ENCODE measurements around the gene CFAP20DC. TPM values are rescaled to one million over a fixed set of nuclear protein-coding genes. Genes with fewer than 3 reads are reported as not detected.

The CFAP20DC gene
- total RNA-seq, 1 experiment from 2014 or later, result 2.9 TPM

GRCh38 chr3:58979840-58980239 lies 70.0 kb downstream of the CFAP20DC start:
- no peaks in the 10 kb centered on the region for H3K79me2 ChIP-seq (ENCODE audit: insufficient read depth, low read length)
- ATAC-seq (no peak), DNase-seq (ENCODE audit: low read depth, low spot score) (no peak)
- H3K4me2 ChIP-seq (ENCODE audit: low read length), result no peak overlapping the region
- no peaks in the 10 kb centered on the region for H3K27me3 ChIP-seq (ENCODE audit: insufficient read depth, low read length)
- no peaks in the 10 kb centered on the region for H3K4me1 ChIP-seq (ENCODE audit: control insufficient read depth in 1 of 2, insufficient read depth in 2 of 2, low read length in 2 of 2)
- ChIA-PET POLR2A (no interaction called here), RAD21 (ENCODE audit: low non-redundant PET in 1 of 2, low total read pairs in 2 of 2, uncharacterized antibody in 2 of 2, unreplicated experiment in 2 of 2) (no interaction called here), CTCF (no interaction called here)
- H3K27ac ChIP-seq (ENCODE audit: low read depth, low read length), result no peak overlapping the region
- TF ChIP-seq POLR2A (IDR thresholded peaks at IDR 0.05; ENCODE audit: borderline replicate concordance, extremely low read depth, insufficient read depth, insufficient read length) (no peak), FOSL1 (IDR thresholded peaks at IDR 0.05; ENCODE audit: low read depth) (no peak), SP1 (IDR thresholded peaks at IDR 0.05; ENCODE audit: low read depth) (no peak), MAX (IDR thresholded peaks at IDR 0.05) (no peak), ATF3 (IDR thresholded peaks at IDR 0.05) (no peak)
- TF ChIP-seq, protein P1, sequence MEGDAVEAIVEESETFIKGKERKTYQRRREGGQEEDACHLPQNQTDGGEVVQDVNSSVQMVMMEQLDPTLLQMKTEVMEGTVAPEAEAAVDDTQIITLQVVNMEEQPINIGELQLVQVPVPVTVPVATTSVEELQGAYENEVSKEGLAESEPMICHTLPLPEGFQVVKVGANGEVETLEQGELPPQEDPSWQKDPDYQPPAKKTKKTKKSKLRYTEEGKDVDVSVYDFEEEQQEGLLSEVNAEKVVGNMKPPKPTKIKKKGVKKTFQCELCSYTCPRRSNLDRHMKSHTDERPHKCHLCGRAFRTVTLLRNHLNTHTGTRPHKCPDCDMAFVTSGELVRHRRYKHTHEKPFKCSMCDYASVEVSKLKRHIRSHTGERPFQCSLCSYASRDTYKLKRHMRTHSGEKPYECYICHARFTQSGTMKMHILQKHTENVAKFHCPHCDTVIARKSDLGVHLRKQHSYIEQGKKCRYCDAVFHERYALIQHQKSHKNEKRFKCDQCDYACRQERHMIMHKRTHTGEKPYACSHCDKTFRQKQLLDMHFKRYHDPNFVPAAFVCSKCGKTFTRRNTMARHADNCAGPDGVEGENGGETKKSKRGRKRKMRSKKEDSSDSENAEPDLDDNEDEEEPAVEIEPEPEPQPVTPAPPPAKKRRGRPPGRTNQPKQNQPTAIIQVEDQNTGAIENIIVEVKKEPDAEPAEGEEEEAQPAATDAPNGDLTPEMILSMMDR (IDR thresholded peaks at IDR 0.05 in 2 of 3, conservative IDR thresholded peaks at IDR 0.05 in 1 of 3; ENCODE audit: borderline replicate concordance in 1 of 3, insufficient read depth in 1 of 3, low read depth in 2 of 3, low read length in 2 of 3), result no peak
- TF ChIP-seq, protein P2, sequence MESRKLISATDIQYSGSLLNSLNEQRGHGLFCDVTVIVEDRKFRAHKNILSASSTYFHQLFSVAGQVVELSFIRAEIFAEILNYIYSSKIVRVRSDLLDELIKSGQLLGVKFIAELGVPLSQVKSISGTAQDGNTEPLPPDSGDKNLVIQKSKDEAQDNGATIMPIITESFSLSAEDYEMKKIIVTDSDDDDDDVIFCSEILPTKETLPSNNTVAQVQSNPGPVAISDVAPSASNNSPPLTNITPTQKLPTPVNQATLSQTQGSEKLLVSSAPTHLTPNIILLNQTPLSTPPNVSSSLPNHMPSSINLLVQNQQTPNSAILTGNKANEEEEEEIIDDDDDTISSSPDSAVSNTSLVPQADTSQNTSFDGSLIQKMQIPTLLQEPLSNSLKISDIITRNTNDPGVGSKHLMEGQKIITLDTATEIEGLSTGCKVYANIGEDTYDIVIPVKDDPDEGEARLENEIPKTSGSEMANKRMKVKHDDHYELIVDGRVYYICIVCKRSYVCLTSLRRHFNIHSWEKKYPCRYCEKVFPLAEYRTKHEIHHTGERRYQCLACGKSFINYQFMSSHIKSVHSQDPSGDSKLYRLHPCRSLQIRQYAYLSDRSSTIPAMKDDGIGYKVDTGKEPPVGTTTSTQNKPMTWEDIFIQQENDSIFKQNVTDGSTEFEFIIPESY (IDR thresholded peaks at IDR 0.05; ENCODE audit: extremely low read depth, insufficient replicate concordance, low read length), result no peak
- BruUV-seq (replicated peaks), result no TSS peak
- H3K9me3 ChIP-seq (ENCODE audit: control insufficient read depth in 1 of 2, insufficient read depth in 1 of 2, low read depth in 1 of 2, low read length in 2 of 2), result no peaks in the 10 kb centered on the region
- no peaks in the 10 kb centered on the region for H3K9me2 ChIP-seq (ENCODE audit: insufficient read depth)
- no peaks in the 10 kb centered on the region for H4K20me1 ChIP-seq (ENCODE audit: insufficient read depth)
- no peaks in the 10 kb centered on the region for H3K36me3 ChIP-seq (ENCODE audit: control insufficient read depth in 1 of 2, insufficient read depth in 2 of 2, low read length in 2 of 2)
- no peak overlapping the region for H2AFZ ChIP-seq (ENCODE audit: low read depth, low read length, poor library complexity, severe bottlenecking)
- H3K9ac ChIP-seq (ENCODE audit: low read length), result no peak overlapping the region
- H3K4me3 ChIP-seq (replicated peaks in 1 of 2; ENCODE audit: low read depth in 1 of 2, low read length in 2 of 2), result no peak overlapping the region
- intact Hi-C loops (cut with micrococcal nuclease), result no loop called here

Measured in HCT116 (cell line).